ENCODE measurements around the gene TTC7B.

GRCh38 chr14:90518069-90518940, 297.9 kb downstream of the TTC7B start:
- TF ChIP-seq TAF1 (IDR thresholded peaks at IDR 0.05; ENCODE audit: low read depth), result no peak
- no peak for TF ChIP-seq YY1 (IDR thresholded peaks at IDR 0.05; ENCODE audit: low read depth)
- TF ChIP-seq MAX (IDR thresholded peaks at IDR 0.05), result no peak
- no peak for TF ChIP-seq RAD21 (IDR thresholded peaks at IDR 0.05; ENCODE audit: low read depth)
- TF ChIP-seq USF1 (IDR thresholded peaks at IDR 0.05), result no peak
